Esophagus squamous epithelium (tissue), 4 donors: ENCODE results near the gene CDRT4.

ENCODE experiments used
- CTCF ChIP-seq, 6 experiments: fragments of 450-650 bp in 4 of 6; fragments of 200-600 bp in 2 of 6; sonication (generic) in 2 of 6; IDR thresholded peaks; one replicate each; pipeline ENCODE4 v1.5.1; 2016 to 2019; ENCODE audit warnings: antibody characterized with exemption in 6 of 6, mild to moderate bottlenecking in 4 of 6, moderate library complexity in 4 of 6
- POLR2A ChIP-seq, 4 donors: fragments of 450-650 bp; IDR thresholded peaks; one replicate each; pipeline ENCODE4 v1.6.1; 2017; ENCODE audit warnings: antibody characterized with exemption in 4 of 4, mild to moderate bottlenecking in 4 of 4, moderate library complexity in 3 of 4

DNA sequence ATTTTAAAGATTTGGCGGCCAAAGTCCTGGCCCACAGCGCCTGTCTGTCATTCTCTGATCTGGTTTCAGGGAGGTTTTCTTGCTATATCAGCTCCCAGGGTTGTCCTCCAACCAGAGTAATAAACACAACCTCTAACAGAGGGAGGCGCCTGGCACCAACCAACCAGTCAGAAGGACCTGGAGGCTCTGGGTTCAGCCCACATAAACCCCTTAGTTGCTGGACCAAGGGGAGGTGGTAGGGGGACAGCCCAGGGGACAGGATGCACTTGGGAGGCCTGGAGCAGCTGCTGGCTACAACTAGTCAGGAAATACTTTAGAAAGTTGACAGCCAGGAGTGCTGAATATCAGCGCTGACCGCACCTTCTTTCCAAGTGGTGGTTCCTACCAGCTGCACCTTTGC is 41.7 kb upstream of the CDRT4 start:
- TF ChIP-seq CTCF (IDR thresholded peaks at IDR 0.05) (no peak), POLR2A (IDR thresholded peaks at IDR 0.05) (no peak)
